H9 (cell line): ENCODE results near the gene KLHL33. TPM values are rescaled to one million over a fixed set of nuclear protein-coding genes. Genes with fewer than 3 reads are reported as not detected.

ENCODE experiments used
- DNase-seq: peaks from one replicate; pipeline ENCODE4 v3.0.0-alpha.2; 2017
- H2AFZ ChIP-seq: one replicate; pipeline ENCODE4 v1.6.1; 2013; ENCODE audit warnings: mild to moderate bottlenecking, low read length, control low read depth, moderate library complexity
- H2AK5ac ChIP-seq: 2 replicates; pipeline ENCODE4 v1.6.1; 2013; ENCODE audit warnings: low read length, control low read depth, mixed read lengths; ENCODE audit not compliant: insufficient read length
- H2BK120ac ChIP-seq: one replicate; pipeline ENCODE4 v1.6.1; 2013; ENCODE audit warnings: low read depth, mild to moderate bottlenecking, low read length, control low read depth, inconsistent platforms; ENCODE audit not compliant: poor library complexity, severe bottlenecking
- H2BK12ac ChIP-seq: 2 replicates; pipeline ENCODE4 v1.6.1; 2013; ENCODE audit warnings: low read length, control low read depth, mixed read lengths, low read depth; ENCODE audit not compliant: insufficient read length
- H2BK15ac ChIP-seq: 2 replicates; pipeline ENCODE4 v1.6.1; 2013; ENCODE audit warnings: low read depth, low read length, control low read depth
- H2BK20ac ChIP-seq: one replicate; pipeline ENCODE4 v1.6.1; 2013; ENCODE audit warnings: low read depth, mild to moderate bottlenecking, low read length, control low read depth, inconsistent platforms; ENCODE audit not compliant: poor library complexity, severe bottlenecking
- H2BK5ac ChIP-seq: 2 replicates; pipeline ENCODE4 v1.6.1; 2013; ENCODE audit warnings: low read length, control low read depth, mixed read lengths; ENCODE audit not compliant: insufficient read length
- H3K14ac ChIP-seq: 2 replicates; pipeline ENCODE4 v1.6.1; 2013; ENCODE audit warnings: low read length, control low read depth; ENCODE audit not compliant: insufficient read depth
- H3K18ac ChIP-seq: 2 replicates; pipeline ENCODE4 v1.6.1; 2013; ENCODE audit warnings: low read depth, mild to moderate bottlenecking, mixed read lengths, low read length, control low read depth; ENCODE audit not compliant: insufficient read length
- H3K23ac ChIP-seq: 2 replicates; pipeline ENCODE4 v1.6.1; 2013; ENCODE audit warnings: low read length, control low read depth, mixed read lengths, low read depth; ENCODE audit not compliant: insufficient read length
- H3K23me2 ChIP-seq: 2 replicates; pipeline ENCODE4 v1.6.1; 2013; ENCODE audit warnings: low read depth, mild to moderate bottlenecking, mixed read lengths, low read length, control low read depth; ENCODE audit not compliant: insufficient read length, poor library complexity, severe bottlenecking
- H3K27ac ChIP-seq: 2 replicates; pipeline ENCODE4 v1.5.1; 2013; ENCODE audit warnings: low read length, control low read depth, mixed read lengths, low read depth; ENCODE audit not compliant: insufficient read length
- H3K27me3 ChIP-seq: 2 replicates; pipeline ENCODE4 v1.6.1; 2013; ENCODE audit warnings: low read length, control low read depth, inconsistent platforms; ENCODE audit not compliant: insufficient read depth
- H3K4ac ChIP-seq: 2 replicates; pipeline ENCODE4 v1.6.1; 2013; ENCODE audit warnings: low read depth, mild to moderate bottlenecking, control low read depth, inconsistent platforms, low read length, moderate library complexity
- H3K4me1 ChIP-seq: 2 replicates; pipeline ENCODE4 v1.6.1; 2013; ENCODE audit warnings: low read length, control low read depth, inconsistent platforms; ENCODE audit not compliant: insufficient read depth
- H3K4me2 ChIP-seq: 2 replicates; pipeline ENCODE4 v1.6.1; 2013; ENCODE audit warnings: low read length, control low read depth, mixed read lengths; ENCODE audit not compliant: insufficient read length, insufficient read depth
- H3K56ac ChIP-seq: 2 replicates; pipeline ENCODE4 v1.6.1; 2013; ENCODE audit warnings: low read depth, mild to moderate bottlenecking, mixed read lengths, low read length, control low read depth; ENCODE audit not compliant: insufficient read length
- H3K79me1 ChIP-seq: 2 replicates; pipeline ENCODE4 v1.6.1; 2013; ENCODE audit warnings: low read depth, mild to moderate bottlenecking, moderate library complexity, low read length, control low read depth, inconsistent platforms; ENCODE audit not compliant: insufficient read depth, poor library complexity, severe bottlenecking
- H3K79me2 ChIP-seq: 2 replicates; pipeline ENCODE4 v1.6.1; 2013; ENCODE audit warnings: low read length, control low read depth, inconsistent platforms; ENCODE audit not compliant: insufficient read depth
- H3K9ac ChIP-seq: 2 replicates; pipeline ENCODE4 v1.6.1; 2013; ENCODE audit warnings: low read length, control low read depth, mixed read lengths; ENCODE audit not compliant: insufficient read length; ENCODE audit errors: extremely low read depth
- H3K9me3 ChIP-seq: one replicate; pipeline ENCODE4 v1.6.1; 2013; ENCODE audit warnings: low read depth, low read length, inconsistent platforms; ENCODE audit not compliant: control insufficient read depth
- H3T11ph ChIP-seq: one replicate; pipeline ENCODE4 v1.6.1; 2013; ENCODE audit warnings: mild to moderate bottlenecking, low read length, control low read depth, inconsistent platforms
- H4K20me1 ChIP-seq: one replicate; pipeline ENCODE4 v1.6.1; 2013; ENCODE audit not compliant: control insufficient read depth, insufficient read length, insufficient read depth
- H4K5ac ChIP-seq: 2 replicates; pipeline ENCODE4 v1.6.1; 2013; ENCODE audit warnings: low read depth, mild to moderate bottlenecking, mixed read lengths, low read length, control low read depth; ENCODE audit not compliant: insufficient read length
- H4K8ac ChIP-seq: replicated peaks from 2 replicates; pipeline ENCODE4 v1.6.1; 2013; ENCODE audit warnings: low read length, control low read depth, mixed read lengths, low read depth; ENCODE audit not compliant: insufficient read length
- H4K91ac ChIP-seq: 2 replicates; pipeline ENCODE4 v1.6.1; 2013; ENCODE audit warnings: low read depth, mild to moderate bottlenecking, moderate library complexity, mixed read lengths, low read length, control low read depth; ENCODE audit not compliant: insufficient read length
- H3K27ac Mint-ChIP-seq, 3 experiments: 2 replicates in 2 of 3; 3 replicates in 1 of 3; pipeline ENCODE4 v1.8.0; 2020 to 2021; ENCODE audit warnings: mixed read lengths in 3 of 3, mild to moderate bottlenecking in 1 of 3, moderate library complexity in 1 of 3
- H3K27me3 Mint-ChIP-seq: 2 replicates; pipeline ENCODE4 v1.8.0; 2021; ENCODE audit warnings: low read depth, mild to moderate bottlenecking, moderate library complexity, mixed read lengths
- H3K36me3 Mint-ChIP-seq, 3 experiments: 2 replicates in 2 of 3; 3 replicates in 1 of 3; pipeline ENCODE4 v1.8.0; 2020 to 2021; ENCODE audit warnings: low read depth in 3 of 3, mixed read lengths in 3 of 3; ENCODE audit not compliant: insufficient read depth in 1 of 3
- H3K4me1 Mint-ChIP-seq, 2 experiments: 2 replicates each; pipeline ENCODE4 v1.8.0; 2020; ENCODE audit warnings: mixed read lengths in 2 of 2
- H3K4me3 Mint-ChIP-seq, 2 experiments: 2 replicates in 1 of 2; 3 replicates in 1 of 2; pipeline ENCODE4 v1.8.0; 2020 to 2021; ENCODE audit warnings: mild to moderate bottlenecking in 2 of 2, mixed read lengths in 2 of 2, moderate library complexity in 1 of 2
- H3K9me3 Mint-ChIP-seq, 2 experiments: 2 replicates in 1 of 2; 3 replicates in 1 of 2; pipeline ENCODE4 v1.8.0; 2020; ENCODE audit warnings: mild to moderate bottlenecking in 2 of 2, mixed read lengths in 2 of 2, moderate library complexity in 1 of 2
- CTCF ChIP-seq: fragments of 200-600 bp; sonication (generic); conservative IDR thresholded peaks from 3 replicates; pipeline ENCODE4 v1.8.0; 2021; ENCODE audit warnings: antibody characterized with exemption, mild to moderate bottlenecking
- WGBS: extraction: QIAGEN DNeasy Blood & Tissue Kit; methylation state at CpG from one replicate; pipeline ENCODE4 v1.1.7; 2013; ENCODE audit warnings: missing lambda C conversion rate, low lambda C conversion rate, mixed read lengths; ENCODE audit not compliant: insufficient read length; ENCODE audit errors: extremely low coverage; 5-methylcytosine and 5-hydroxymethylcytosine counted together
- total RNA-seq: library from RNA; stranded (reverse); gene quantifications from 2 replicates; pipeline ENCODE4 v1.2.1, GENCODE V29; 2021

The KLHL33 gene
- total RNA-seq, 1 experiment from 2014 or later = 0.04 TPM

- Histone ChIP-seq H3K27me3 (no peaks in the 10 kb centered on the region), H2AK5ac (no peak overlapping the region), H2BK5ac (no peak overlapping the region), H4K20me1 (no peaks in the 10 kb centered on the region), H3K23me2 (peaks cover 4% of the 10 kb centered on the region), H4K91ac (no peak overlapping the region), H2BK12ac (no peak overlapping the region), H3K79me2 (no peaks in the 10 kb centered on the region), H3K79me1 (no peaks in the 10 kb centered on the region), H3K9me3 (no peaks in the 10 kb centered on the region), H3K14ac (no peak overlapping the region), H2BK15ac (no peak overlapping the region), H4K5ac (no peak overlapping the region), H3K23ac (no peak overlapping the region), H3K4ac (no peak overlapping the region), H2BK20ac (no peak overlapping the region), H4K8ac (no peak overlapping the region), H3K4me2 (peak overlapping the region; percentile 70), H2AFZ (no peak overlapping the region), H3K56ac (no peak overlapping the region), H3K9ac (peak overlapping the region; percentile 65), H3K27ac (no peak overlapping the region), H3T11ph (no peak overlapping the region), H2BK120ac (no peak overlapping the region), H3K4me1 (no peaks in the 10 kb centered on the region), H3K18ac (no peak overlapping the region)
- TF ChIP-seq CTCF = no peak
- no peaks in the 10 kb centered on the region for H3K9me3 Mint-ChIP-seq
- H3K36me3 Mint-ChIP-seq = peaks cover 2 to 8% (median 7%) of the 10 kb centered on the region in 3 experiments; a peak in 4 of 7 replicates
- H3K4me3 Mint-ChIP-seq = peak overlapping the region; percentile 78 to 91
- WGBS = no CpG with 5 or more reads among the region's 7 CpGs
- peaks cover 21% of the 10 kb centered on the region in 2 experiments for H3K4me1 Mint-ChIP-seq
- H3K27me3 Mint-ChIP-seq = no peaks in the 10 kb centered on the region
- DNase-seq = no peak
- H3K27ac Mint-ChIP-seq = no peak overlapping the region; a peak in 2 of 7 replicates
Measured at GRCh38 chr14:20412411-20412810, 23.6 kb downstream of the KLHL33 start.
